Measurements from ENCODE around the gene TCFL5. TPM values are rescaled to one million over a fixed set of nuclear protein-coding genes. Genes with fewer than 3 reads are reported as not detected.

The TCFL5 gene
- total RNA-seq, 1 experiment from 2014 or later, result 23.8 TPM

GRCh38 chr20:62822788-62823651 is 38.6 kb downstream of the TCFL5 start:
- H3K4me1 ChIP-seq (ENCODE audit: control insufficient read depth, insufficient read depth, low read length), result peaks cover 57% of the 10 kb centered on the region
- no TSS peak for BruUV-seq (replicated peaks)
- H3K9me3 ChIP-seq (ENCODE audit: control insufficient read depth, insufficient read depth, low read depth, low read length), result no peaks in the 10 kb centered on the region
- no peaks in the 10 kb centered on the region for H3K36me3 ChIP-seq (ENCODE audit: control insufficient read depth, insufficient read depth, low read length)
- in situ Hi-C loops (cut with HindIII; ENCODE audit: low pct_unique_long_range_greater_than_20kb, low sequenced_read_pairs) (no loop called here), intact Hi-C loops (cut with micrococcal nuclease; ENCODE audit: unreplicated experiment) (no loop called here)
- no peaks in the 10 kb centered on the region for H3K27me3 ChIP-seq (ENCODE audit: control insufficient read depth, insufficient read depth, low read length)
- no peak overlapping the region for H3K4me3 ChIP-seq (ENCODE audit: low read depth in 2 of 2, low read length in 2 of 2)
- peak; percentile 55 for DNase-seq (ENCODE audit: low read depth, low spot score)
- no peak overlapping the region for H3K27ac ChIP-seq (ENCODE audit: low read length)
- POLR2A ChIA-PET, result no interaction called here
- peak; percentile 66 for ATAC-seq
- TF ChIP-seq CTCF (IDR thresholded peaks at IDR 0.05) (peak; percentile 87), POLR2AphosphoS5 (IDR thresholded peaks at IDR 0.05; ENCODE audit: low read depth, low read length) (no peak)
- CTCF ChIA-PET, result interaction anchor here (0.6 to 1.6 kb wide), 12 partner anchors 18 to 177 kb away, joined by 3 to 16 read pairs (median 4); partner anchors contain the start of gene TCFL5

- Histone ChIP-seq H3K27me3 (ENCODE audit: control insufficient read depth, insufficient read depth, low read length) (no peaks in the 10 kb centered on the region), H3K4me3 (ENCODE audit: low read depth in 2 of 2, low read length in 2 of 2) (no peak overlapping the region), H3K36me3 (ENCODE audit: control insufficient read depth, insufficient read depth, low read length) (no peaks in the 10 kb centered on the region), H3K4me1 (ENCODE audit: control insufficient read depth, insufficient read depth, low read length) (peaks cover 60% of the 10 kb centered on the region), H3K9me3 (ENCODE audit: control insufficient read depth, insufficient read depth, low read depth, low read length) (no peaks in the 10 kb centered on the region), H3K27ac (ENCODE audit: low read length) (no peak overlapping the region)
- ATAC-seq (no peak), DNase-seq (ENCODE audit: low read depth, low spot score) (no peak)
- intact Hi-C loops (cut with micrococcal nuclease; ENCODE audit: unreplicated experiment), result no loop called here
- POLR2A ChIA-PET, result no interaction called here
- in situ Hi-C loops (cut with HindIII; ENCODE audit: low pct_unique_long_range_greater_than_20kb, low sequenced_read_pairs), result no loop called here
- TF ChIP-seq, protein P1, sequence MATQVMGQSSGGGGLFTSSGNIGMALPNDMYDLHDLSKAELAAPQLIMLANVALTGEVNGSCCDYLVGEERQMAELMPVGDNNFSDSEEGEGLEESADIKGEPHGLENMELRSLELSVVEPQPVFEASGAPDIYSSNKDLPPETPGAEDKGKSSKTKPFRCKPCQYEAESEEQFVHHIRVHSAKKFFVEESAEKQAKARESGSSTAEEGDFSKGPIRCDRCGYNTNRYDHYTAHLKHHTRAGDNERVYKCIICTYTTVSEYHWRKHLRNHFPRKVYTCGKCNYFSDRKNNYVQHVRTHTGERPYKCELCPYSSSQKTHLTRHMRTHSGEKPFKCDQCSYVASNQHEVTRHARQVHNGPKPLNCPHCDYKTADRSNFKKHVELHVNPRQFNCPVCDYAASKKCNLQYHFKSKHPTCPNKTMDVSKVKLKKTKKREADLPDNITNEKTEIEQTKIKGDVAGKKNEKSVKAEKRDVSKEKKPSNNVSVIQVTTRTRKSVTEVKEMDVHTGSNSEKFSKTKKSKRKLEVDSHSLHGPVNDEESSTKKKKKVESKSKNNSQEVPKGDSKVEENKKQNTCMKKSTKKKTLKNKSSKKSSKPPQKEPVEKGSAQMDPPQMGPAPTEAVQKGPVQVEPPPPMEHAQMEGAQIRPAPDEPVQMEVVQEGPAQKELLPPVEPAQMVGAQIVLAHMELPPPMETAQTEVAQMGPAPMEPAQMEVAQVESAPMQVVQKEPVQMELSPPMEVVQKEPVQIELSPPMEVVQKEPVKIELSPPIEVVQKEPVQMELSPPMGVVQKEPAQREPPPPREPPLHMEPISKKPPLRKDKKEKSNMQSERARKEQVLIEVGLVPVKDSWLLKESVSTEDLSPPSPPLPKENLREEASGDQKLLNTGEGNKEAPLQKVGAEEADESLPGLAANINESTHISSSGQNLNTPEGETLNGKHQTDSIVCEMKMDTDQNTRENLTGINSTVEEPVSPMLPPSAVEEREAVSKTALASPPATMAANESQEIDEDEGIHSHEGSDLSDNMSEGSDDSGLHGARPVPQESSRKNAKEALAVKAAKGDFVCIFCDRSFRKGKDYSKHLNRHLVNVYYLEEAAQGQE (IDR thresholded peaks at IDR 0.05; ENCODE audit: insufficient read depth in 1 of 2, low read depth in 2 of 2, low read length in 1 of 2), result no peak
- no peak for TF ChIP-seq CTCF (IDR thresholded peaks at IDR 0.05)
- TF ChIP-seq SIN3A (IDR thresholded peaks at IDR 0.05; ENCODE audit: borderline replicate concordance, insufficient read depth, low read depth, low read length), result no peak
- no peak for TF ChIP-seq POLR2AphosphoS5 (IDR thresholded peaks at IDR 0.05; ENCODE audit: low read depth, low read length)
- no peak for TF ChIP-seq TCF7L2 (IDR thresholded peaks at IDR 0.05; ENCODE audit: low read depth, low read length)
- CTCF ChIA-PET, result interaction anchor here (0.6 to 1.6 kb wide), 11 partner anchors 17 to 156 kb away, joined by 3 to 16 read pairs (median 4); partner anchors contain the start of gene TCFL5
- no TSS peak for BruUV-seq (replicated peaks)
These were observed 39.3 kb downstream of the TCFL5 start for GRCh38 chr20:62822239-62822787.
